NCI-H1436 treated with DMSO at 0.1 percent for 48 hours (cell line): Measurements from ENCODE around the gene FAM161B.
"Not testable (repeated sequence)": the region's sequence is repeated elsewhere in the genome, so short reads cannot be mapped to it uniquely, and the experiment has no call there.

Experiments
- DNase-seq: peaks from one replicate; lab custom pipeline; 2025; lab: John Stamatoyannopoulos, UW

FAM161B gene

DNA sequence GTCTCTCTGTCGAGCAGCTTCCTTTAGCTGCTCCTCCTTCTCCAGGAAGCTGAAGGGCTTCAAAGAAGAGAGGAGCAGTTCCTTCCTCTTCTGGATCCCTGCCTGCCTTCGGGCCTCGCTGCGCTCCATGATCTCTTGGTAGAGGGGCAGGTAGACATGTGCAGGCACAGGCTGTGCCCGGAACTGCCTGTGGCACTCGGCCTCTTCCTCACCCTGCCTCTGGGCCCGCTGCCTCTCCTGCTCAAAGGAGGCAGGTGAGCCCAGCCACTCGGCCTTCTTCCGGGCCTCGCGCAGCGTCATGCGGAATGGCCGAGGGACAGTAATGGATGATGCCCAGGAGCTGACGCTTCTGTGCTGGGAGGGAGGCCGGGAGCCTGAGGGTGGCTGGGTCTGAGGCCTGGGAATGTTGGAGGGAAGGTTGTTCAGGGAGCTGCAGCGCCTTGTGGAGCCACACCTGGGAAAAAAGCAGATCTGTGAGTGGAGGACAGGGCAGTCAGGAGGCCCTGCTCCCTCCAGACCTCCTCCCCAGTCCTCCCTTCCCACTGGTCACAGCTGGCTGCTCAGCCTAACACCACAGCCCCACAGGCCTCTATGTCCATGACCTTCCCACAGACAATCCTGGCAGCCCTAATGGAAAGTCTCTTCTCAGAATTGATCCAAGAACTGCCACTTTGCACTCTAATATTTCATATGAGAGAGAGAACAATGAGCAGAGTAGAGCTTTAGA, 5.3 kb downstream of the FAM161B start:
- DNase-seq: no peak

DNA sequence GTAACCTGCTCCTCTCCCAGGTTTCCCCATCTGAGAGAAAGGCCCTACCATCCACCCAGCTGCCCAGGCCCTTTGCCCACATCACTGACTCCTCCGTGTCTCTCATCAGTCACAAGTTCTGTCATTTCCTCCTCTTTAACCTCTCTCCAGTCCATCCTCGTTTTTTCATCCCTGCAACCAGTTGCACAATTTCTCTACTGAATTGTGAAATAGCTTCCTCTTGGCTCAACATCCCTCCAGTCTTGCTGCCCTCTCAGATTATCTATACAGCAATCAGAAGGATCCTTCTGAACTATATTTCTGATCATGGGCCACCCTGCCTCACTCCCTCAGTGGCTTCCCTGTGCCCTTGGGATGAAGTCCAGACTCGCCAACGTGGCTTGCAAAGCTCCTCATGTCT, 6.8 kb downstream of the FAM161B start:
- DNase-seq: no peak

DNA sequence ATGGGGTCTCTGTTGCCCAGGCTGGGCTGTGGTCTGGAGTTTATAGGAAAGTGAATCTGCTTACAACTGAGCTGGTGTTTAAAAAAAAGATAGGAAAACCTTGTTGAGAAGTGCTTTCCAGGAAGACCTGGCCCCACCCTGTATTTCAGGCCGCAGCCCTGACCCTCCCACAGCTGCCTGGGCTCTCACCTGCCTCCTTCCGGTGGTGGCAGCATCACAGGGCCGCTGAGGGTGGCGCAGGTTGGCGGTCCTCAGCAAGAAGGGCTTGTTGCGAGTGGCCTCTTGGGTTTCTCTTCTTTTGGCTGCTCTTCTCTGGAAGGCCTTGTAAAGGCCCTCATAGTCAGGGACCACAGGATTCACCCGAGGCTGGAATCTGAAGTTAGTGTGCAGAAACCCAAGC, 7.7 kb downstream of the FAM161B start:
- DNase-seq: no peak

DNA sequence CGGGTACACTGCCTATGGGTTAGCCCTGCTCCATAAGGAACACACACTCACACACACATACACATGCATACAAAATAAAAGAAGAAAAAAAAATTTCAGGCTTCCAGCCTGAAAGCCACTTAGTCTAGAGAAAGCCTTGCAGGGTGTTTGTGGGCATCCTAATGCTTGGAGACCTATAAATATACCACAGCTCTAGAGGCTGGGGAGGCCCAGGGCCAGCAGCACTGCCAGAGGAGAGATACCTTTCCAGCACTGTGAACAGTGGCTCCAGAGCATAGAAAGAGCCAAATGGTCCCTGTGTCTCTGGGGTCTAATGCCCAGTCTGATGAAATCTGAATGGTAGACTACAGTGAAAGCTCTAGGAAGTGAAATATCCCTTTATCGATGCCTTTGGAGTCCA, 12.9 kb downstream of the FAM161B start:
- DNase-seq: no peak

DNA sequence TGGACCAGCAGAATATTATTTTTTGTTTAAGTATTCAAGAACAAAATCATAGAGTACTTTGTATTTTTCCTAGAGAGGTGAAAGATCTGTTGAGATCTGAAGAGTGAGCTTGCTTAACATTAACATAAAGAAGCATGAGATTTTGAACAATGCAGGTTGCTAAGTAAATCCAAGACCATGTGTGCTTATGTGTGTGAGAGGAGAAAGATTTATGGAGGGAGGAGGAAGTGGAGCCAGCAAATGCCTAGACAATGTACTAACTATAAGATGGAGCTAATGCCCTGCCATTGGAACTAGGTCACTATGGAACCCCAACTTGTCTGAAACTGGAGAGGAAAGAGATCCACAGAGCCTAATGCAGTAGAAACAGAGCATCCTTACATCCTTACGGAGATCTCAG, 13.3 kb downstream of the FAM161B start:
- no peak for DNase-seq

DNA sequence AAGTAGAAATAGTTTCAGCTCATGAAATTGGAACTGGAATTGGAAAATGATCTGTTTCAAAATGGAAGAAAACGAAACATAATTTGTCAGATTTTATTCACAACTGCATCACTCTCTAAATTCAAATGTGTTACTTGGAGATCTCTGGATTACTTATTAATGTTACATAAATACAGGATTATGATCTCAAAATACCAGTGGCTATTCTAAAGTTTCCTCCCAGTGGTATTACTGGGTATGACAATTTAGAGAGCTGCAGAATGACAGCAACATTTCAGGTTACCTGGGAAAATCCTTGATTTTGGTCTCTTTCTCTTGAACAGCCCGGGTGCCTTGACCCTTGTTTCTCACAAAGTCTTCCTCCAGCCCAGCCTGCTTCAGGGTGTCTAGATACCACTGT, 14.2 kb downstream of the FAM161B start:
- no peak for DNase-seq

GRCh38 chr14:73924337-73924736, 25.6 kb downstream of the FAM161B start:
- DNase-seq: no peak

- not testable (repeated sequence) for DNase-seq
Observed at GRCh38 chr14:73919457-73919856, 30.4 kb downstream of the FAM161B start.

- no peak for DNase-seq
Observed at GRCh38 chr14:73916324-73916723, 33.6 kb downstream of the FAM161B start.

- no peak for DNase-seq
Observed at GRCh38 chr14:73913256-73913655, 36.6 kb downstream of the FAM161B start.

DNA sequence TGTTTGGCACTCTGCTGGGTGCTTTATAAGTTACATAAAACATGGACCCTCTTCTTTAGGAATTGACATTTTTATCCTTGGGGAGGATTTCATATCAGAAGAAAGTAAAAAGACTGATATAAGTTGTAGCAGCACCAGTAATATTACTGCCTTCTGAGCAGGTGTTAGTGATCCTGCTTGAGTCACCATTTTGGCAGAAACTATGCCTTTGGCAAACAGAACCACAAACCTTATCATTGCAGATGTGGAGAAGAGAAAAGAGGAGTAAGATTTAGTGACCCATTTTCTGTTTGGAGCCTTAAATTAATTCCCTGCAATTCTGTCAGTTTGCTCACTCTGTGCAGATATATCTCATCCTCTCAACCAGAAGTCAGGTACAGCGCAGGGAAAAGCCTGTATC, 40.2 kb downstream of the FAM161B start:
- no peak for DNase-seq

GRCh38 chr14:73903028-73903427, 46.9 kb downstream of the FAM161B start:
- no peak for DNase-seq

- DNase-seq: no peak
Observed at GRCh38 chr14:73896521-73896920, 53.4 kb downstream of the FAM161B start.

DNA sequence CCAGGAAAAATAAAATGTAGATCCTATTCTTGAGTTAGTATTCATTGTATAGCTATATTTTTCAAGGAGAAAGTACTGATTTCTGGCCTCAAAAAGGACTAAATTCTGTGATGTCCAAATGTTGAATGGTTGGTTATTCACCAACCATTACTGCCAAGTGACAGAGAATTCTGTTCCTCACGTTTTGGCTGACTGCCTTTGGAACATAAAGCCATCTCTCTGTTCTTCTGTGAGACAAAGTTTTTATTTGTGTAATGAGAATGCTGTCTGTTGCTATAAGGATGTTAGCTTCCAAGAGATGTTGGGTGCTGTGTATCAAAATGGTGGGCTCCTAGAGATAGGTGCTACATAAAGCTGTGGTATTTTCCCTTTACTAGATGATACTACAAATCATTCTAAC, 54.0 kb downstream of the FAM161B start:
- no peak for DNase-seq

DNA sequence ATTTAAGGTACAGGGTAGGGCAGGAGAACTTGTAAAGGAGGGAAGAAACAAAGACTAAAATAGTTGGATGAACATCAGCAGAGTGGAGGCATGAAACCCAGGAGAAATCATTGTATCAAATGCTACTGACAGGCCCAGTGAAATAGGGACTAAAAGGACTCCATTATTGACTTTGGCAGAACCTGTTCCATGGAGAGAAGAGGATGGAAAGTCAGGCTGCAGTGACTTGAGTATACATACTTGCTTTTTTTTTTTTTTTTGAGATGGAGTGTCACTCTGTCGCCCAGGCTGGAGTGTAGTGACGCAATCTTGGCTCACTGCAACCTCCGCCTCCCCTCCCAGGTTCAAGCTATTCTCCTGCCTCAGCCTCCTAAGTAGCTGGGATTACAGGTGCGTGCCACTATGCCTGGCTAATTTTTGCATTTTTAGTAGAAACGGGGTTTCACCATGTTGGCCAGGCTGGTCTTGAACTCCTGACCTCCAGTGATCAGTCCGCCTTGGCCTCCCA, 55.7 kb downstream of the FAM161B start:
- DNase-seq: not testable (repeated sequence)

- no peak for DNase-seq
Observed at GRCh38 chr14:73889376-73889775, 60.5 kb downstream of the FAM161B start.

DNA sequence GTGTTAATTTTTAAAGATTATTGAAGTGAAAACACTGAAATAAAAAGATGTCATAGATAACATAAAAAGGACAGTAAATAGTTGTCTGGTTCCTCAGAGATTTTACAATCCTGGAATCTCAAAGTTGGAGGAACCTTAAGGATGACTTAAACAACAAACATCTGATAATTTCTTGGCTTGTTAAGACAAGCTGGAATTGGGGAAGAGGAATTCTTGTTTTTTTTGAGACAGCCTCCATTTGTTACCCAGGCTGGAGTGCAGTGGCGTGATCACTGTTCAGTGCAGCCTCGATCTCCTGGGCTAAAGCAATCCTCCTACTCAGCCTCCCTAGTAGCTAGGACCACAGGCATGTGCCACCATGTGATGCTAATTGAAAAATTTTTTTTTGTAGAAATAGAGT, 60.9 kb downstream of the FAM161B start:
- no peak for DNase-seq

DNA sequence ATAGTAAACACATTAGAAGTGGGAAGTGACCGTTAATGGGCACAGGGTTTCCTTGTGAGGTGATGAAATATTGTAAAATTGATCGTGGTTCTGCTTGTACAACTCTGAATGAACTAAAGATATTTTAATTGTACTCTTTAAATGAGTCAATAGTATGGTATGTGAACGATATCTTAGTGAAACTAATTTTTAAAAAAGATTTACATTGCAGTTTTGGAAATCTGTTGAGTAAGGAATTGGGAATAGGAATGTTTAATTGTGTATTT, 61.5 kb downstream of the FAM161B start:
- no peak for DNase-seq

- no peak for DNase-seq
Observed at GRCh38 chr14:73887694-73888459, 62.0 kb downstream of the FAM161B start.

DNA sequence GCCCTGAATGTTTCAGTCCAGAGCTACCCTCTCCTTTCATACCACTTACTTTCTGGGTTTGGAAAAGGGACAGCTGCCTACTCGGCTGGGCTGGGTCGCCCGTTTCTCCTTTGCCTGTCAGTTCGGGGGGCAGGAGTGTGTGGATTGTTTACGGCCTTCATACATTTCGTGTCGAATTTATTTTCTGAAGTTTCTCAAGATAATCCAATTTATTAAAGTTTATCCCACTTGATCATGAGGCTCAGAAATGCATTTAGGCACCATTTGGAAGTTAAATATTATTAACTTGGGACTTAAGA, 62.6 kb downstream of the FAM161B start:
- DNase-seq: no peak

DNA sequence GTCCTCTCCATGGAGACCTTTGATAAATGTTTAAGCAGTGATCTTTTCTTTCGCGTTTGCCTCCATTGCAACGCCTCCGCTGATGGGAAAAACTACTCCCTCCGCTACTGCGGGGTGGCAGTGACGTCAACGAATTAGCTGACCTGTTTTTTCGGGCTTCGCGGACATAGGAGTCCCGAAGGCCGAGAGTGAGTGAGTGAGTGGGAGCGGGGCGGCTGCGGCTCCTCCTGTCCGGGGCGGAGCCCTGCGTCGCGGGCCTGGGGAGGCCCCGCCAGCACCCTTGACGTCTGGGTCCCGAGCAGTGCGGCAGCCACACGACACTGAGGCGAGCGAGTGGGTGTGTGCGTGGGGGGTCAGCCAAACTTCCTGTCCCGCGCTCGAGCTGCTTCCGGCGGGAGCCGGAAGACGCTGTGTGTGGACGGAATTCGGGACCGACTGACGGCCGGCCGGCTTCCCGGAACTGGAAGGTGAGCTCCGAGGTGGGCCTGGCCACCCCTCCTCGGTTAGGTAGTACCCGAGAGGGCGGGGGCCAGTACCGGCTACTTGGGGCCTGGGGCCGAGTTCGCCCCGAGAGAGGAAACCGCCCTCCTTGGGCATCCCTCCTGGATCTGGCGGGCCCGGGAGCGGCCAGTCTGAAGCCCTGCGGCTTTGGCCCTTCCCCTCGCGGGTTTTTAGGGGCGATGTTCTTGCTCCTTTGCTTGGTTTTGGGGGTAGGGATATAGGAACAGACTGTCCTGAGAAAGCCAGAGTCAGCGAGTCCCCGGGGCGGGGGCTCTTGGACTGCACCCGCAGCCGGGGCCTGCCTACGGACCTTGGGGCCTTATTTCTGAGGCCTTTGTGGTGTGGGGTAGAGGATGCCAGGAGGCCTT, 63.2 kb downstream of the FAM161B start, which contains the start of gene ZNF410:
Gene ZNF410 (plus strand): TSS at position 411 of the 869 bp plus-strand sequence. CDS start 5,317 bp downstream, outside the sequence.
- DNase-seq: peak; percentile 38

- DNase-seq: no peak
Observed at GRCh38 chr14:73884438-73885190, 65.3 kb downstream of the FAM161B start.
